K562 (cell line): ENCODE data around the gene GDF15. TPM values are rescaled to one million over a fixed set of nuclear protein-coding genes. Genes with fewer than 3 reads are reported as not detected.
A peak's percentile ranks its signal among the peaks of the same experiment; 100 is the strongest.

Experiments
- COPS2 ChIP-seq: fragments of 450-650 bp; conservative IDR thresholded peaks from 2 replicates; pipeline ENCODE4 v1.6.1; 2016; ENCODE audit warnings: mild to moderate bottlenecking, moderate library complexity
- HOXB6 ChIP-seq: fragments of 250-450 bp; sonication (Bioruptor Pico); IDR thresholded peaks from 2 replicates; pipeline ENCODE4 v1.5.1; 2022; ENCODE audit warnings: mild to moderate bottlenecking, borderline replicate concordance
- JUND ChIP-seq, 2 experiments: IDR thresholded peaks; 2 replicates in 1 of 2; 3 replicates in 1 of 2; pipeline ENCODE4 v1.6.1; 2011; ENCODE audit warnings: borderline replicate concordance in 2 of 2, low read depth in 2 of 2, low read length in 2 of 2, improper control_type of control experiment in 1 of 2, missing biosample characterization in 1 of 2, missing genetic modification characterization in 1 of 2, missing genetic modification reagents in 1 of 2
- KLF6 ChIP-seq: fragments of 250-450 bp; sonication (Bioruptor Pico); IDR thresholded peaks from 2 replicates; pipeline ENCODE4 v1.4.0; 2020; ENCODE audit warnings: mild to moderate bottlenecking, moderate library complexity, borderline replicate concordance
- NEUROD1 ChIP-seq: fragments of 150-350 bp; IDR thresholded peaks from 2 replicates; pipeline ENCODE4 v1.6.1; 2014; ENCODE audit warnings: borderline replicate concordance, low read length, low read depth; ENCODE audit not compliant: partially characterized antibody
- NR3C1 ChIP-seq: sonication (generic); formaldehyde crosslinking; IDR thresholded peaks from 2 replicates; pipeline ENCODE4 v1.8.1; 2022; ENCODE audit warnings: missing genetic modification reagents
- ZNF561 ChIP-seq: fragments of 450-650 bp; formaldehyde crosslinking; conservative IDR thresholded peaks from 2 replicates; pipeline ENCODE4 v1.4.0; 2020; ENCODE audit warnings: mild to moderate bottlenecking, moderate library complexity
- polyA plus RNA-seq, 8 experiments: library from polyadenylated mRNA; depleted of rRNA in 4 of 8; stranded (reverse) in 5 of 8; unstranded in 3 of 8; fragments of >200 nt; fragmentation: Nextera tagmentation in 2 of 8; fragmentation: Illumina TruSeq in 1 of 8; extraction: Ambion mirVana in 2 of 8; extraction: Trizol in 1 of 8; gene quantifications; 2 replicates each; pipeline versions ENCODE4 v1.2.1 to v1.2.3, GENCODE V29; 2011 to 2014; ENCODE audit warnings: inconsistent platforms in 1 of 8, missing spikeins in 1 of 8
- total RNA-seq, 7 experiments: library from RNA; depleted of rRNA in 6 of 7; stranded (reverse); fragments of >200 nt in 6 of 7; fragmentation: Illumina TruSeq in 2 of 7; extraction: Trizol in 2 of 7; gene quantifications; 2 replicates each; pipeline versions ENCODE4 v1.2.1 to v1.2.3, GENCODE V29; 2011 to 2021; ENCODE audit warnings: low replicate concordance in 1 of 7
- TF ChIP-seq, protein P1 (sequence below): fragments of 450-650 bp; IDR thresholded peaks from 2 replicates; pipeline ENCODE4 v1.6.1; 2014; ENCODE audit warnings: low read depth, mild to moderate bottlenecking, moderate library complexity, borderline replicate concordance
- TF ChIP-seq, protein P2 (sequence below), 2 experiments: fragments of 450-650 bp in 1 of 2; sonication (generic) in 1 of 2; formaldehyde crosslinking in 1 of 2; IDR thresholded peaks; 2 replicates each; pipeline versions ENCODE4 v1.7.1 to v1.9.0; 2016 to 2022; ENCODE audit warnings: inconsistent platforms in 1 of 2, mild to moderate bottlenecking in 1 of 2, missing genetic modification reagents in 1 of 2

GDF15 gene
- total and polyA plus RNA-seq, 9 of the 15 experiments (the other 6 are each of a cell fraction or from before 2014, with no cell fraction given) = 2.3 to 82.4 (median 12.5) TPM

DNA sequence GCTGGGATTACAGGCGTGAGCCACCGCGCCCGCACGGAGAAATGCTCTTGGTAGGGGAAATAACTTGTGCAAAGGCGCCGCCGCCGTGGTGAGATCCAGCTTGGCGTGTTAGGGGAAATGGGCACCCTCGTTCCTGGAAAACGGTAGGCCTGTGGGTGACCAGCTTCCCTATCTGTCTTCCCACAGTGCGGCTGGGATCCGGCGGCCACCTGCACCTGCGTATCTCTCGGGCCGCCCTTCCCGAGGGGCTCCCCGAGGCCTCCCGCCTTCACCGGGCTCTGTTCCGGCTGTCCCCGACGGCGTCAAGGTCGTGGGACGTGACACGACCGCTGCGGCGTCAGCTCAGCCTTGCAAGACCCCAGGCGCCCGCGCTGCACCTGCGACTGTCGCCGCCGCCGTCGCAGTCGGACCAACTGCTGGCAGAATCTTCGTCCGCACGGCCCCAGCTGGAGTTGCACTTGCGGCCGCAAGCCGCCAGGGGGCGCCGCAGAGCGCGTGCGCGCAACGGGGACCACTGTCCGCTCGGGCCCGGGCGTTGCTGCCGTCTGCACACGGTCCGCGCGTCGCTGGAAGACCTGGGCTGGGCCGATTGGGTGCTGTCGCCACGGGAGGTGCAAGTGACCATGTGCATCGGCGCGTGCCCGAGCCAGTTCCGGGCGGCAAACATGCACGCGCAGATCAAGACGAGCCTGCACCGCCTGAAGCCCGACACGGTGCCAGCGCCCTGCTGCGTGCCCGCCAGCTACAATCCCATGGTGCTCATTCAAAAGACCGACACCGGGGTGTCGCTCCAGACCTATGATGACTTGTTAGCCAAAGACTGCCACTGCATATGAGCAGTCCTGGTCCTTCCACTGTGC lies 2.4 kb downstream of the GDF15 start (continued):
- no peak for TF ChIP-seq KLF6 (CRISPR knock-in tag)
- TF ChIP-seq, protein P1, sequence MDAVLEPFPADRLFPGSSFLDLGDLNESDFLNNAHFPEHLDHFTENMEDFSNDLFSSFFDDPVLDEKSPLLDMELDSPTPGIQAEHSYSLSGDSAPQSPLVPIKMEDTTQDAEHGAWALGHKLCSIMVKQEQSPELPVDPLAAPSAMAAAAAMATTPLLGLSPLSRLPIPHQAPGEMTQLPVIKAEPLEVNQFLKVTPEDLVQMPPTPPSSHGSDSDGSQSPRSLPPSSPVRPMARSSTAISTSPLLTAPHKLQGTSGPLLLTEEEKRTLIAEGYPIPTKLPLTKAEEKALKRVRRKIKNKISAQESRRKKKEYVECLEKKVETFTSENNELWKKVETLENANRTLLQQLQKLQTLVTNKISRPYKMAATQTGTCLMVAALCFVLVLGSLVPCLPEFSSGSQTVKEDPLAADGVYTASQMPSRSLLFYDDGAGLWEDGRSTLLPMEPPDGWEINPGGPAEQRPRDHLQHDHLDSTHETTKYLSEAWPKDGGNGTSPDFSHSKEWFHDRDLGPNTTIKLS = peak; percentile 52; the same call in 1 of the 2 replicates
- no peak for TF ChIP-seq ZNF561 (CRISPR knock-in tag)
- peak; percentile 57 for TF ChIP-seq JUND (IDR thresholded peaks at IDR 0.05; ENCODE audit: borderline replicate concordance, low read depth, low read length)
- TF ChIP-seq JUND (tag; IDR thresholded peaks at IDR 0.05; ENCODE audit: borderline replicate concordance, low read depth, low read length) = peak; percentile 57; the same call in 1 of the 3 replicates
- TF ChIP-seq HOXB6 (CRISPR knock-in tag) = no peak
- peak; percentile 33 for TF ChIP-seq NEUROD1
- peak; percentile 91 for TF ChIP-seq NR3C1
- TF ChIP-seq, protein P2, sequence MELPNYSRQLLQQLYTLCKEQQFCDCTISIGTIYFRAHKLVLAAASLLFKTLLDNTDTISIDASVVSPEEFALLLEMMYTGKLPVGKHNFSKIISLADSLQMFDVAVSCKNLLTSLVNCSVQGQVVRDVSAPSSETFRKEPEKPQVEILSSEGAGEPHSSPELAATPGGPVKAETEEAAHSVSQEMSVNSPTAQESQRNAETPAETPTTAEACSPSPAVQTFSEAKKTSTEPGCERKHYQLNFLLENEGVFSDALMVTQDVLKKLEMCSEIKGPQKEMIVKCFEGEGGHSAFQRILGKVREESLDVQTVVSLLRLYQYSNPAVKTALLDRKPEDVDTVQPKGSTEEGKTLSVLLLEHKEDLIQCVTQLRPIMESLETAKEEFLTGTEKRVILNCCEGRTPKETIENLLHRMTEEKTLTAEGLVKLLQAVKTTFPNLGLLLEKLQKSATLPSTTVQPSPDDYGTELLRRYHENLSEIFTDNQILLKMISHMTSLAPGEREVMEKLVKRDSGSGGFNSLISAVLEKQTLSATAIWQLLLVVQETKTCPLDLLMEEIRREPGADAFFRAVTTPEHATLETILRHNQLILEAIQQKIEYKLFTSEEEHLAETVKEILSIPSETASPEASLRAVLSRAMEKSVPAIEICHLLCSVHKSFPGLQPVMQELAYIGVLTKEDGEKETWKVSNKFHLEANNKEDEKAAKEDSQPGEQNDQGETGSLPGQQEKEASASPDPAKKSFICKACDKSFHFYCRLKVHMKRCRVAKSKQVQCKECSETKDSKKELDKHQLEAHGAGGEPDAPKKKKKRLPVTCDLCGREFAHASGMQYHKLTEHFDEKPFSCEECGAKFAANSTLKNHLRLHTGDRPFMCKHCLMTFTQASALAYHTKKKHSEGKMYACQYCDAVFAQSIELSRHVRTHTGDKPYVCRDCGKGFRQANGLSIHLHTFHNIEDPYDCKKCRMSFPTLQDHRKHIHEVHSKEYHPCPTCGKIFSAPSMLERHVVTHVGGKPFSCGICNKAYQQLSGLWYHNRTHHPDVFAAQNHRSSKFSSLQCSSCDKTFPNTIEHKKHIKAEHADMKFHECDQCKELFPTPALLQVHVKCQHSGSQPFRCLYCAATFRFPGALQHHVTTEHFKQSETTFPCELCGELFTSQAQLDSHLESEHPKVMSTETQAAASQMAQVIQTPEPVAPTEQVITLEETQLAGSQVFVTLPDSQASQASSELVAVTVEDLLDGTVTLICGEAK (IDR thresholded peaks at IDR 0.05) = no peak
- TF ChIP-seq, protein P2 (CRISPR knock-in tag; IDR thresholded peaks at IDR 0.05) = no peak; the same call in 1 of the 2 replicates
- TF ChIP-seq COPS2 = no peak
